Esophagus mucosa (tissue), 1 donor: ENCODE results near the gene COX5B. TPM values are rescaled to one million over a fixed set of nuclear protein-coding genes. Genes with fewer than 3 reads are reported as not detected.
A peak's percentile ranks its signal among the peaks of the same experiment; 100 is the strongest.
"Not testable (repeated sequence)": the region's sequence is repeated elsewhere in the genome, so short reads cannot be mapped to it uniquely, and the experiment has no call there.

ENCODE experiments used
- ATAC-seq: fragments of 200-7000 bp; cut with Tn5 transposase; one replicate; pipeline ENCODE4 v1.9.1; 2020
- total RNA-seq: library from RNA; stranded (reverse); gene quantifications from one replicate; pipeline ENCODE4 v1.2.4, GENCODE V29; 2023
- donor health status: DM: yes; HTN: yes; CAD: no.

The COX5B gene
- total RNA-seq, 1 donor from 2014 or later: 302 TPM

GRCh38 chr2:97673915-97674283, 28.0 kb downstream of the COX5B start:
- ATAC-seq: no peak

GRCh38 chr2:97675430-97676113, 29.7 kb downstream of the COX5B start:
- no peak for ATAC-seq

DNA sequence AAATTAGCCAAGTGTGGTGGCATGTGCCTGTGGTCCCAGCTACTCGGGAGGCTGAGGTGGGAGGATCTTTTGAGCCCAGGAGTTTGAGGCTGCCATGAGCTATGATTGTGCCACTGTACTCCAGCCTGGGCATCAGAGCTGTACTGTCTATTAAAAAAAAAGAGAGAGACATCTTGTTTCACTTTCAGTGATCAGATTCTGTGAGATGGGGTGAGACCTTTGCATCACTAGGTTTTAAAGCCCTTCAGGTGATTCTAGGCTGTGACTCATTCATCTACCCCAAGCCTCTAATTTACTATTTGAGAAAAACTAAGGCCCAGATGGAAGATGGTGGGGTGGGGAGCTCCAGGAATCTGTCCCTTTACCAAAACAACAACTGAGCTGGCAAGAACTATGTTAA, 30.8 kb downstream of the COX5B start:
- ATAC-seq: no peak

- ATAC-seq: no peak
Measured at GRCh38 chr2:97677480-97677879, 31.6 kb downstream of the COX5B start.

- ATAC-seq: no peak
Measured at GRCh38 chr2:97678298-97678697, 32.4 kb downstream of the COX5B start.

- ATAC-seq: not testable (repeated sequence)
Measured at GRCh38 chr2:97687235-97687634, 41.4 kb downstream of the COX5B start.

DNA sequence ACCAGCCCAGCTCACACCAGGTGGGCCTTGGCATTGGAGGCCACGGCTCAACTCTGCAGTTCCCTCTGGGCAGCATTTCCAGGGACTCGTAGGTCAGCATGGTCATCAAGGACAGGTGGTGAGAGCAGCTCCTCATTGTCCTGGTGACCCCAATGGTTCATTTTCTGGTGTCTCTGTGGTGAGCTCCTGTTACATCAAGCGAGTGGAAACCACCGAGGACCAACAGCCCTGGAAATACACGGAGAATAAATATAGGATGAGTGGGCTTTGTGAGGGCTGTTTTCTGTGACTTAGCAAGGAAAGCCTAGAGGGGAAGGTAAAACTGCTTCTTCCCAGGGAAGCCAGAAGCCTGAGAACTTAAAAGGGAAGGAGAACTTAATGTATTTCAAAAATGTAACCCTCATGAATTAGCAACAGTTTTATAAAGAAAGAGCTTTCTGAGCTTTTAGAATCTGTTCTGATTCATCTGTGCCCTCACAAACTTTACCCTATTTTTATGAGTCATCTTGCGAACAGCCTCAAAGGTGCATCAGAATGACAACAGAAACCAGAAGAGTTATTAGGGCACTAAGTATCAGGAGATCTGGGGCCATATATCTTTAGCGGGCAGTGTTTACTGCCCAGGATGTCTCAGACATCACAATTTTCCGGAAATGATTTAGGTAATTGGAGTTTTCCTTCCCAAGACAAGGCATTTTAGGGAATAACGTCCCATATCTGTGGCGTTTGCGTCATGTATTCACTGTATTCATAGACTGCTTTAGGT, 42.4 kb downstream of the COX5B start:
- no peak for ATAC-seq

- ATAC-seq: no peak
Measured at GRCh38 chr2:97691166-97691565, 45.3 kb downstream of the COX5B start.

DNA sequence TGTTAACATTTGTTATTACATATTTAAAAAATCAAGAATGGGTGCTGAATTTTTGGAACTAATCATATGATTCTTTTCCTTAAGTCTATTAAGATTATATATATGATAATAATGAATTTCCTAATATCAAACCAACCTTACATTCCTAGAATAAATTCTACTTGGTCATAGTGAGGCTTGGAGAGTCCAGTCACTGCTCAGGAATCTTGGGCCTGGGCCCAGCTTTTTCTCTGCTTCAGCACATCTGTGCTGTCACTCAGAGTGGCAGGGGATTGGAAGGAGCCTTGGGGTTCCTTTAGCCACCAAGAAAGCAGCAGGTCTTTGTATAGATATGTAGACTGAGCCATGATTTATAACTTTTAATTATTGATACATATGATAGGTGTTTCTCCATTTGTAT, 47.6 kb downstream of the COX5B start:
- ATAC-seq: no peak

DNA sequence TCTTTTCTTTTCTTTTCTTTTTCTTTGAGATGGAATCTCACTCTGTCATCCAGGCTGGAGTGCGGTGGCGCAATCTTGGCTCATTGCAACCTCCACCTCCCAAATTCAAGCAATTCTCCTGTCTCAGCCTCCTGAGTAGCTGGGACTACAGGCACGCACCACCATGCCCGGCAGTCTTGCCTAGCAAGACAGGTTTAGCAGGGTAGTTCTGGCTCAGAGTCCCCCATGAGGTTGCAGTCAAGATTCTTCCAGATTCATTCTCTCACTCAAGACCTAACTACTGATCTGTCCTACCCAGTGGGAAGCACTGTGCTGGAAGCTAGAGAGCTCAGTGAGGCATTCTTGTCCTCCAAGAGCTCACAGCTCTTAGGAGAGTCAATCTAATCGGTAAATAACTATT, 49.9 kb downstream of the COX5B start:
- no peak for ATAC-seq

GRCh38 chr2:97697252-97698235, 51.7 kb downstream of the COX5B start:
- ATAC-seq: peak; percentile 93

Other genes starting within 250 kb of the COX5B start
- gene ANKRD36B, start 56.2 kb upstream of the COX5B start, total RNA-seq: 5.4 TPM
- gene ACTR1B, start 18.0 kb downstream of the COX5B start, total RNA-seq: 40.3 TPM
- 1.7 TPM for gene C2orf92, start 23.7 kb downstream of the COX5B start, total RNA-seq
- 0.76 TPM for gene ZAP70, start 67.5 kb downstream of the COX5B start, total RNA-seq